NCI-H748 (cell line): ENCODE results near the gene GATA2.

ENCODE experiments used
- DNase-seq: peaks from one replicate; lab custom pipeline; 2025; ENCODE audit not compliant: unreplicated experiment; lab: John Stamatoyannopoulos, UW

The GATA2 gene

GRCh38 chr3:128488636-128488990, 4.4 kb downstream of the GATA2 start:
- peak; percentile 55 for DNase-seq

GRCh38 chr3:128487813-128488635, 5.0 kb downstream of the GATA2 start:
- peak; percentile 86 for DNase-seq

DNA sequence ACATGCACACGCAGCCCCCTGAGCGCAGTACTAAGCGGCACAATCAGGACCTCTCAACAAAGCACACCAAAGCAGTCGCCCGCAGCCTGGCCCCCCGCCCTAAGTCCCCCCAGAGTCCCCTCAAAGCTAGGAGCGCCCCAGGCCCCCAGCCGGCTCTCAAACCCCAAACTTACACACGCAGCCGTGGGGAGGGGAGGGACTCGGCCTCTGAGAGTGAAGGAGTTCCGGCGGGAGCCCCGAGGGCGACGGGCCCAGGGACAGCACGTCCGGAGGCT, 5.5 kb downstream of the GATA2 start:
- DNase-seq: no peak

DNA sequence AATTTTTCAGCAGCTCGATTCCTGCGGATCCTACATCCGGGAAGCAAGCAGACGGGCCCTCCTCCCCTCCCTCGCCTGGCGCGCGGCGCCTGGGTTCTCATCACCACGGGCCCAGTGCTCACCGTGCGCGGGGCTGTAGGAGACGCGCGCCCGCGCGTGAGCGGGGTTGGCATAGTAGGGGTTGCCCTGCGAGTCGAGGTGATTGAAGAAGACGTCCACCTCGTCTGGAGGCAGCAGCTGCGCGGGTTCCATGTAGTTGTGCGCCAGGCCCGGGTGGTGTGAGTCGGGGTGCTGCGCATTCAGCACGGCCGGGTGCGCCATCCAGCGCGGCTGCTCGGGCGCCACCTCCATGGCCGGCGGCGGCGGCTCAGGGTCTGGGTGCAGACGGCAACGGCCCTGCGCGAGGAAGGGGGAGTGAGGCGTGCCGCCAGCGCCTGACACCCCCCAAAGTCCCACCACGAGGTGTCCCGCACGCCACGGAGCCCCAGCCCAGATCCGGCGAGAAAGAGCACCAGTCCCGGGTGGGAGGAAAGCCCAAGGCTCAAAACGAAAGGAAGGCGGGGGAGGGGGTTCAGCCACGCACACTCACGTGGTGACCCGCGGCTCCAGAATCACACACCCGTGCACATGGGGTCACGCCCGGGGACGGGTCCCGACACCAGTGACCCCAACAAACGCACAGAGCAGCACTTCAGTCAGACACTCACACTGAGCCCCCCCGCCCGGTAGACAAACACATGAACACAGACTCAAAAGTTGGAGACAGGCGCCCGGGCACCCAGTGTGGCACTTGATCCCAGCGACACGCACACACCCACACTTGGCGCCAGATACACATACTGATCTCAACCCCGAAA, 6.1 kb downstream of the GATA2 start:
- peak; percentile 46 for DNase-seq

- DNase-seq: no peak
These were observed 6.8 kb downstream of the GATA2 start for GRCh38 chr3:128486205-128486628.

- DNase-seq: no peak
These were observed 7.5 kb downstream of the GATA2 start for GRCh38 chr3:128485282-128486204.

- DNase-seq: no peak
These were observed 8.4 kb downstream of the GATA2 start for GRCh38 chr3:128484404-128485281.

DNA sequence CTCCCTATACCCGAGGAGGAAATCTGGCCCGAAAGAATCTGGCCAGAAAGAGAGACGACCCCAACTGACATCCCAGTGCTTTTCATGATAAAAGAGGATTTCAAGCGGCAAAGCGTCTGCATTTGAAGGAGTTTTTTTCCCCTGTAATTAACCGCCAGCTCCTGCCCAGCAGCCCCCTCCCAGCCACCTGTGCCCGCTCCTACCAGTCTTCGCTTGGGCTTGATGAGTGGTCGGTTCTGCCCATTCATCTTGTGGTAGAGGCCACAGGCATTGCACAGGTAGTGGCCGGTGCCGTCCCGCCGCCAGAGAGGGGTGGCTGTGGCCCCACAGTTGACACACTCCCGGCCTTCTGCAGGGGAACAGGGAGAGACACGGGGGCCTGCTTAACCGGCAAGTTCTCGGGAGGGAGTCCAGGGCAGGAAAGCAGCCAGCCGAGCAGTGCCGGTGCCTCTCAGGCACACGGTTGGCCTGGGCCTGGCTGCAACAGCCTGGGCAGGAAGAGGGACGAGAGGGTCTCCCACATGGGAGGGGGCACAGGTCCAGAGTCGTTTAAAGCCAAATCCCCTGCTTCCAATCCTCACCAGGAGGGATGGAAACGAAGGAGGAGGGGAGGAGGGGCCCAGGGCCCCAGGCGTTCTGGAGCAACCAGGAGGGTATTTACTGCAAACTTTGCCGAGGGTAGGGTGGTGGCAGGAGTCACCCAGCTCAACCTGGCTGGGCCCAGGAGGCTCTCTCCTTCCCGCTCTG, 9.2 kb downstream of the GATA2 start:
- DNase-seq: no peak

DNA sequence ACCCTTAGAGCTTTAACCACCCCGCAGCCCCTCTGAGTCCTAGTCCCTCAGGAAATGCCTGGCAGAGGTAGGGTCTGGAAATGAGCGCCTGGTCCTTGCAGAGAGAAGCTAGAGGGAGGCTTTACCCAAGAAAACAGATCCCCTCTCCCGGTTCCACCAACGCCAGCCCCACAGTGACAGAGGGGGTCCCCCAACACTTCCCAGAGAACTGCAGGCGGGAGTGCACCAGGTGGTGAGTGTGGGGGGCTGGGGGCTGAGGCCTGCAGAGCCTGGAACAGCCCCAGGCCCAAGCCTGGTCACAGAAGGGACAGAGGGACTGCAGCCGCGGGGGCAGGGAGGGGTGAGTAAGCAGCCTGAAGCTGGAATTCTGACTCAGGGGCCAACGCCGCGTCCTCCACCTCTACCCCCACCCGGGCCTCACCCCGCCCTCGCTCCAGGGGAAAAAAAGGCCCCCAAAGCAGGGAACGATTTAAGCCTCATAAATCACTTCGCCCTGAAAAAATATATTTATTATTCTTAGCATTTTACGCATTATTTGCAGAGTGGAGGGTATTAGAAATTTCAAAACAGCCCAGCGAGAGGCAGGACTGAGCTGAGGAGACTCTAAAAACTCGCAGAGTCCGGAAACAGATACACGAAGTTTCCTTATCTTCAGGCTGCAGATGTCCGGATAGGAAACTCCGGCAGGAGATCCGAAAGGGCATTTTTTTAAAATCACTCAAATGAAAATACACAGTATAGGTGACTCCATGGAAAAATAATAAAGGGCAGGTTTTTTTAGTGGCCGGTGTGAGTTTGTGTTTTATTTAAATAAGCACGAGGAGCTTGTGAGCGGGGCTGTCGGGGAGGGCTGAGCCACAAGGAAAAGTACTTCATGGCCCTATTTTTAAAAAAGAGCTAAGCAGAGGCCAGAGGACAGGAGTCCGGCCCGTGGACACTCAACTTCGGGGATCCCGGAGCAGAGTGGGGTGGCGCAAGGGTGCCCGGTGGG, 10.0 kb downstream of the GATA2 start:
- no peak for DNase-seq

- DNase-seq: no peak
These were observed 10.8 kb downstream of the GATA2 start for GRCh38 chr3:128482175-128482574.

DNA sequence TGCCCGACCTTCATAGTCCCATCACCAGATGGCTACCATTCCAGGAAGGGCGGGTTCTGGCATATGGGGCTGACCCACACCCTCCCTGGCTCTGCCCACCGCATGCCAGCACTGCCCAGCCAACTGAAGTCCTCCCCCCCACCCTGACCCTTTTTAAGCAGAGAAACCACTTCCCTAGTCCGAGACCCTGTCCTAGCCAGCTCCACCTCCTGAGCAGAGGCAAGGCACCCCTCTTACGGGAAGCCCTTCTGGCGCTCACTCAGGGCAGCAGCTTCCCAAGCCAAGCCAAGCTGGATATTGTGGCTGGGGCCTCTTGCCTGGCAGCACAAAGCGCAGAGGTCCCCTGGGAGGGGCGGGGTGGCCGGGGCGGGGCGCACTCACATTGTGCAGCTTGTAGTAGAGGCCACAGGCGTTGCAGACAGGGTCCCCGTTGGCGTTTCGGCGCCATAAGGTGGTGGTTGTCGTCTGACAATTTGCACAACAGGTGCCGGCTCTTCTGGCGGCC, 11.5 kb downstream of the GATA2 start:
- DNase-seq: no peak

DNA sequence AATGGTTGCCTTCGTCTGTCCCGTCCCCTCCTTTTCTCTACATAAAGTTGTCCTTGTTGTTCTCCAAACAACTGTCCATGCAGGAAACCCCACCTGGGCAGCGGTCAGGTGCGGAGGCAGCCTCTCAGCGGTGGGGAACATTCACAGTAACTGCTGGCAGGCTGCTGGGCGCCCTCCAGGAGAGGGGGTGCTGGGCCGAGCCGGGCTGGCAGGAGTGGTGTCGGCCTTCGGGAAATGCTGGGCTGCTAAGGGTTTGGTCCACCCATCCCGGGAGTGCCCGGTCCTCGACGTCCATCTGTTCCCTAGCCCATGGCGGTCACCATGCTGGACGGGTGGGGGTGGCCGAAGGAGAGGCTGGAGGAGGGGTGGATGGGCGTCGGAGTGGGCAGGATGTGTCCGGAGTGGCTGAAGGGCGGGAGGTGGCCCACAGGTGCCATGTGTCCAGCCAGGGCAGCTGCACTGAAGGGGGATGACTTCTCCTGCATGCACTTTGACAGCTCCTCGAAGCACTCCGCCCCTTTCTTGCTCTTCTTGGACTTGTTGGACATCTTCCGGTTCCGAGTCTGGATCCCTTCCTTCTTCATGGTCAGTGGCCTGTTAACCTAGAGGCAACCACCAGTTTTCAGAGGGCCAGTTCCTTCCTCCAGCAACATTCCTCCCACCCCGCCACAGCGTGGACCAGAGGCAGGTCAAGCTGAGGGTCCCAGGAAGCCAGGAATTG, 12.1 kb downstream of the GATA2 start:
- DNase-seq: no peak

DNA sequence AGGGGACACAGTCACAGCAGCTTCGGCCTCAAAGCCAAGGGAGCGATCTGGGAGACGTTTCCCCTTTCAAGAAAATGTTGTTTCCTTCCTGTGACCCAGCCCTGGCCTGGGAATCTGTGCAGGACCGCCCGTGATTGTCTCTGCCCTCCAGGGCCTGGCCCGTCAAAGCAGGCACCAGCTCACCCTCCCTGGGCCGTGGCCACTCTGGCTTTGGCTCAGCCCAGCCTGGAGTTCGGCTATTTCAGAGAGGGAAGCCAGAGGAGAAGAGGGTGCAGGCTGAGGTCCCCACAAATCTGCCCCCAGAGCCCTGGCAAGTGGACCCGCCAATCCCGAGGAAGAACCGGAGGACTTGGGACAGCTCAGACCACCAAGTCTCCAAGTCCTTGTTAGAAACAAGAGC, 12.7 kb downstream of the GATA2 start:
- DNase-seq: no peak

GRCh38 chr3:128479558-128480086, 13.4 kb downstream of the GATA2 start:
- DNase-seq: no peak

DNA sequence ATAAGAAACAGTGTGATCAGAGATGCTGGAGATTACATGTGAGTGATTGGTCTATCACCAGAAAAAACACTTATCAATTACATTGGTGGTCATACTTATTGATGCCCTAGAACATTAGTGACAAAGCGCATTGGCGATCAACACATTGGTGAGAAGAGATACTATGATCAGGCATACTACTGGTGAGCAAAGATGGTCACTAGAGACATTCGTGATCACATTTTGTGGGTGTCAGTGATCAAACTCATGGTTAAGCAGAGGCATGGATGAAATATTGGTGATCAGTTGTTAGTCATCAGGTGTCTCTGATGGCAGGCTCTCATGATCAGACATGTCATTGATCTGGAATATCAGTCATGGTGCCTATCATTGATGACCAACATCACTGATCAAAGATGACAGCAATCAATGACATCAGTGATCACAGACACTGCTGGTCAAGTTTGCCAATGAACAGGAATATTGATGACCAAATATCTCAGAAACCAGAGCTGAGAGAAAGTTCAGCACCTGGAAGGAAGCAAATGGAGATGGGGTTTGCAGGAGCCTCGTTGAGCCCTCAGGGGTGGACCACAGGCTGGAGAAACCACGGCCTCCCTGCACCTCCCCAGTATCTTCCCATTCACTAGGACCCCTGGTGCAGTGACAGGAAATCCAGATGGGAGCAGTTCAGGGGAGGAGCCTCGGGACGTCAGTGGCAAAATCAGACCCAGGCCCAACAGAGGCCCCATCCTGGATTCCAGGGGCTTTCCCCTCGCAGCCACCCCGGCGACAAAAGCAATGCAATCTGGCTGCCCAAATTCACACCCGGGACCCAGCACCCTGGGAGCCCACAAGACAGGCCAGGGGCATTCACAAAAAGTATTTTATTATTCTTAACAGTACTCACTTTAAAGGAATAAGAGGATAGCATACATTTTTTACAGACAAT, 14.2 kb downstream of the GATA2 start:
- no peak for DNase-seq

GRCh38 chr3:128476659-128477058, 16.3 kb downstream of the GATA2 start:
- DNase-seq: no peak
